Liver (tissue), 9 donors: ENCODE results near the gene HOOK1. TPM values are rescaled to one million over a fixed set of nuclear protein-coding genes. Genes with fewer than 3 reads are reported as not detected.

ENCODE experiments used
- DNase-seq: peaks from one replicate; pipeline ENCODE4 v3.0.0-alpha.2; 2017; ENCODE audit warnings: low spot score
- H3K27ac ChIP-seq, 2 donors: one replicate each; pipeline ENCODE4 v1.7.0; 2013; ENCODE audit warnings: inconsistent platforms in 2 of 2, low read length in 2 of 2, control low read depth in 1 of 2, low read depth in 1 of 2, mild to moderate bottlenecking in 1 of 2
- H3K27me3 ChIP-seq, 4 donors: one replicate each; pipeline versions ENCODE4 v1.6.1 to v1.7.0; 2013; ENCODE audit warnings: low read length in 3 of 4, inconsistent platforms in 1 of 4, mild to moderate bottlenecking in 1 of 4, moderate library complexity in 1 of 4; ENCODE audit not compliant: control insufficient read depth in 4 of 4, insufficient read depth in 4 of 4
- H3K36me3 ChIP-seq, 4 donors: one replicate each; pipeline versions ENCODE4 v1.6.1 to v1.7.0; 2013; ENCODE audit warnings: low read length in 3 of 4, mild to moderate bottlenecking in 3 of 4, low read depth in 1 of 4, moderate library complexity in 1 of 4; ENCODE audit not compliant: control insufficient read depth in 4 of 4, insufficient read depth in 3 of 4
- H3K4me1 ChIP-seq, 4 donors: one replicate each; pipeline versions ENCODE4 v1.6.1 to v1.7.0; 2013; ENCODE audit warnings: low read length in 3 of 4, mild to moderate bottlenecking in 3 of 4, moderate library complexity in 1 of 4; ENCODE audit not compliant: control insufficient read depth in 4 of 4, insufficient read depth in 4 of 4
- H3K4me3 ChIP-seq, 3 donors: one replicate each; pipeline versions ENCODE4 v1.6.1 to v1.7.0; 2013; ENCODE audit warnings: low read length in 3 of 3, control low read depth in 1 of 3, low read depth in 1 of 3, mild to moderate bottlenecking in 1 of 3
- H3K9ac ChIP-seq, 2 donors: one replicate each; pipeline ENCODE4 v1.7.0; 2013; ENCODE audit warnings: low read length in 2 of 2, mild to moderate bottlenecking in 2 of 2, moderate library complexity in 2 of 2, control low read depth in 1 of 2, low read depth in 1 of 2
- H3K9me3 ChIP-seq, 4 donors: one replicate each; pipeline versions ENCODE4 v1.6.1 to v1.7.0; 2013; ENCODE audit warnings: low read length in 3 of 4; ENCODE audit not compliant: control insufficient read depth in 4 of 4
- EGR1 ChIP-seq, 2 donors: IDR thresholded peaks; 2 replicates each; pipeline ENCODE4 v1.6.1; 2016 to 2018; ENCODE audit warnings: antibody characterized with exemption in 2 of 2, low read depth in 2 of 2
- FOXA1 ChIP-seq: IDR thresholded peaks from 2 replicates; pipeline ENCODE4 v1.6.1; 2016; ENCODE audit warnings: antibody characterized with exemption
- FOXA2 ChIP-seq: IDR thresholded peaks from 2 replicates; pipeline ENCODE4 v1.6.1; 2016; ENCODE audit warnings: antibody characterized with exemption
- GABPA ChIP-seq, 2 donors: IDR thresholded peaks in 1 of 2; conservative IDR thresholded peaks in 1 of 2; 2 replicates each; pipeline ENCODE4 v1.6.1; 2016; ENCODE audit warnings: antibody characterized with exemption in 2 of 2, mild to moderate bottlenecking in 1 of 2, moderate library complexity in 1 of 2
- HNF4A ChIP-seq, 2 donors: conservative IDR thresholded peaks; 2 replicates each; pipeline ENCODE4 v1.6.1; 2016; ENCODE audit warnings: antibody characterized with exemption in 2 of 2, mild to moderate bottlenecking in 2 of 2
- HNF4G ChIP-seq: IDR thresholded peaks from 2 replicates; pipeline ENCODE4 v1.6.1; 2016; ENCODE audit warnings: antibody characterized with exemption
- JUND ChIP-seq, 2 donors: IDR thresholded peaks; 2 replicates each; pipeline ENCODE4 v1.6.1; 2016; ENCODE audit warnings: antibody characterized with exemption in 2 of 2
- NR2F2 ChIP-seq: IDR thresholded peaks from 2 replicates; pipeline ENCODE4 v1.6.1; 2016; ENCODE audit warnings: antibody characterized with exemption
- RAD21 ChIP-seq, 2 donors: IDR thresholded peaks; 2 replicates each; pipeline ENCODE4 v1.6.1; 2016; ENCODE audit warnings: antibody characterized with exemption in 2 of 2, mild to moderate bottlenecking in 2 of 2
- RXRA ChIP-seq, 2 donors: IDR thresholded peaks; 2 replicates each; pipeline ENCODE4 v1.6.1; 2017 to 2018; ENCODE audit warnings: antibody characterized with exemption in 2 of 2, mild to moderate bottlenecking in 1 of 2
- SP1 ChIP-seq: IDR thresholded peaks from 2 replicates; pipeline ENCODE4 v1.6.1; 2018; ENCODE audit warnings: antibody characterized with exemption, mild to moderate bottlenecking
- WGBS: extraction: QIAGEN DNeasy Blood & Tissue Kit; methylation state at CpG from one replicate; pipeline ENCODE4 v1.1.7; 2013; 5-methylcytosine and 5-hydroxymethylcytosine counted together
- polyA plus RNA-seq, 2 donors: library from polyadenylated mRNA; stranded (reverse) in 1 of 2; unstranded in 1 of 2; fragments of 200-250 nt in 1 of 2; fragments of >200 nt in 1 of 2; fragmentation: Nextera tagmentation in 1 of 2; extraction: Ambion mirVana in 1 of 2; gene quantifications; one replicate each; pipeline versions ENCODE4 v1.2.1 to v1.2.3, GENCODE V29; 2013 to 2015
- total RNA-seq, 2 donors: library from RNA; depleted of rRNA; stranded (reverse); fragments of >200 nt; gene quantifications; one replicate each; pipeline ENCODE4 v1.2.3, GENCODE V29; 2014
- TF ChIP-seq, protein P1 (sequence below): IDR thresholded peaks from 2 replicates; pipeline ENCODE4 v1.6.1; 2016; ENCODE audit warnings: antibody characterized with exemption
- TF ChIP-seq, protein P2 (sequence below): IDR thresholded peaks from 2 replicates; pipeline ENCODE4 v1.6.1; 2016; ENCODE audit warnings: antibody characterized with exemption, mild to moderate bottlenecking
- TF ChIP-seq, protein P3 (sequence below): IDR thresholded peaks from 2 replicates; pipeline ENCODE4 v1.6.1; 2016; ENCODE audit warnings: antibody characterized with exemption
- TF ChIP-seq, protein P4 (sequence below): fragments of 150-350 bp; IDR thresholded peaks from 2 replicates; pipeline ENCODE4 v1.5.1; 2017; ENCODE audit warnings: improper control_type of control experiment, low read depth, low read length; ENCODE audit not compliant: missing input control
- TF ChIP-seq, protein P5 (sequence below): IDR thresholded peaks from 2 replicates; pipeline ENCODE4 v1.6.1; 2016; ENCODE audit warnings: antibody characterized with exemption
- donor health status: healthy.
- donor health status: healthy.
- donor health status: healthy.
- donor health status: healthy.
- donor health status: healthy.

HOOK1 gene
- total and polyA plus RNA-seq, 4 donors: 10.3 to 33.4 (median 17.5) TPM

DNA sequence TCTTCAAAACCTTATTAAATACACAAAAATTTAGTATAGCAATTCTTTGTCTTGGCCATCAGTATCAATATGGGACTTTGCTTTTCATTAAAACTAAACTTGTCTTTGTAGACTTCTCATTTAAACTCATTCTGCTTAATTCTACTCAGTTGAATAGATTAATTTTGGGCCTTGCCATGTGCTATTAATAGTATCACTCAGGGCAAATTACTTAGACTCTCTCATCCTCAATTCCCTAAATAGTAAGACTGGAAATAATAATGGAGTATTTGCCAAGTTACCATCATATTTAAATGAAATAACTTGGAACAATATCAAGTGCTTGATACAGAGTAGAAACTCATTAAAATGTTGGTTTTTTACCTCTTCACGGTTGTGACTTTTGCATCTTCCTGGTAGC is 13.4 kb downstream of the HOOK1 start:
- no peaks in the 10 kb centered on the region for H3K9me3 ChIP-seq
- no peaks in the 10 kb centered on the region for H3K4me1 ChIP-seq
- no peak overlapping the region for H3K4me3 ChIP-seq
- no peak for DNase-seq
- H3K27ac ChIP-seq: no peak overlapping the region
- peaks cover 0 to 14% (median 5%) of the 10 kb centered on the region in 4 donors for H3K36me3 ChIP-seq
- H3K27me3 ChIP-seq: no peaks in the 10 kb centered on the region
- H3K9ac ChIP-seq: no peak overlapping the region
- 100% methylated on average over 1 of the region's 1 CpG for WGBS
- TF ChIP-seq FOXA1 (no peak), JUND (IDR thresholded peaks at IDR 0.05) (no peak), SP1 (no peak), FOXA2 (no peak), HNF4G (no peak)
- TF ChIP-seq, protein P1, sequence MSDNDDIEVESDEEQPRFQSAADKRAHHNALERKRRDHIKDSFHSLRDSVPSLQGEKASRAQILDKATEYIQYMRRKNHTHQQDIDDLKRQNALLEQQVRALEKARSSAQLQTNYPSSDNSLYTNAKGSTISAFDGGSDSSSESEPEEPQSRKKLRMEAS: no peak

DNA sequence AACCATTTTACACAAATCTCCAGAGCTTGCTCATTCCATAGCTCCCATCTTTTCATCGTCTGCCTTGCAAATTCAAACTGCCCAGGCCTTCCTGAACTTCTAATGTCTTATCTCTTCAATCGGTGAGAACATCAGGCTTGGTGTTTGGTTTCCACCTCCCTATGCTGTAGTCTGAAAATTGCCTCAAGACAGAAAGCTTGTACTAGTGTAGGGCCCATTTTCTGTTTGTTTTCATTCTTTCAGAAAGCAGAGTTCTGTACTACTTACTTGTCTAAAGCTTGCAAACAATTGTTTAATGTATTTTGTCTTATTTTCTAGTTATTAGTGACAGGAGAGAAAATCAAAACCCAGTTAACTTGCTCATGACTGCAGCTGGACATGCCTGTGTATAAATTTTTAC is 16.8 kb downstream of the HOOK1 start:
- DNase-seq: no peak
- Histone ChIP-seq H3K4me1 (no peaks in the 10 kb centered on the region), H3K27ac (no peak overlapping the region), H3K9ac (no peak overlapping the region), H3K36me3 (peaks cover 2 to 22% (median 9%) of the 10 kb centered on the region in 4 donors), H3K27me3 (no peaks in the 10 kb centered on the region), H3K9me3 (no peaks in the 10 kb centered on the region), H3K4me3 (no peak overlapping the region)
- 72% methylated on average over 2 of the region's 2 CpGs for WGBS
- TF ChIP-seq NR2F2 (no peak), HNF4A (conservative IDR thresholded peaks at IDR 0.05) (no peak), HNF4G (no peak), RXRA (IDR thresholded peaks at IDR 0.05) (no peak), JUND (IDR thresholded peaks at IDR 0.05) (no peak), EGR1 (IDR thresholded peaks at IDR 0.05; ENCODE audit: low read depth in 2 of 2) (no peak), SP1 (no peak), FOXA2 (no peak), RAD21 (IDR thresholded peaks at IDR 0.05) (no peak), GABPA (IDR thresholded peaks at IDR 0.05 in 1 of 2, conservative IDR thresholded peaks at IDR 0.05 in 1 of 2) (no peak)
- TF ChIP-seq, protein P2, sequence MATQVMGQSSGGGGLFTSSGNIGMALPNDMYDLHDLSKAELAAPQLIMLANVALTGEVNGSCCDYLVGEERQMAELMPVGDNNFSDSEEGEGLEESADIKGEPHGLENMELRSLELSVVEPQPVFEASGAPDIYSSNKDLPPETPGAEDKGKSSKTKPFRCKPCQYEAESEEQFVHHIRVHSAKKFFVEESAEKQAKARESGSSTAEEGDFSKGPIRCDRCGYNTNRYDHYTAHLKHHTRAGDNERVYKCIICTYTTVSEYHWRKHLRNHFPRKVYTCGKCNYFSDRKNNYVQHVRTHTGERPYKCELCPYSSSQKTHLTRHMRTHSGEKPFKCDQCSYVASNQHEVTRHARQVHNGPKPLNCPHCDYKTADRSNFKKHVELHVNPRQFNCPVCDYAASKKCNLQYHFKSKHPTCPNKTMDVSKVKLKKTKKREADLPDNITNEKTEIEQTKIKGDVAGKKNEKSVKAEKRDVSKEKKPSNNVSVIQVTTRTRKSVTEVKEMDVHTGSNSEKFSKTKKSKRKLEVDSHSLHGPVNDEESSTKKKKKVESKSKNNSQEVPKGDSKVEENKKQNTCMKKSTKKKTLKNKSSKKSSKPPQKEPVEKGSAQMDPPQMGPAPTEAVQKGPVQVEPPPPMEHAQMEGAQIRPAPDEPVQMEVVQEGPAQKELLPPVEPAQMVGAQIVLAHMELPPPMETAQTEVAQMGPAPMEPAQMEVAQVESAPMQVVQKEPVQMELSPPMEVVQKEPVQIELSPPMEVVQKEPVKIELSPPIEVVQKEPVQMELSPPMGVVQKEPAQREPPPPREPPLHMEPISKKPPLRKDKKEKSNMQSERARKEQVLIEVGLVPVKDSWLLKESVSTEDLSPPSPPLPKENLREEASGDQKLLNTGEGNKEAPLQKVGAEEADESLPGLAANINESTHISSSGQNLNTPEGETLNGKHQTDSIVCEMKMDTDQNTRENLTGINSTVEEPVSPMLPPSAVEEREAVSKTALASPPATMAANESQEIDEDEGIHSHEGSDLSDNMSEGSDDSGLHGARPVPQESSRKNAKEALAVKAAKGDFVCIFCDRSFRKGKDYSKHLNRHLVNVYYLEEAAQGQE: no peak
- TF ChIP-seq, protein P3, sequence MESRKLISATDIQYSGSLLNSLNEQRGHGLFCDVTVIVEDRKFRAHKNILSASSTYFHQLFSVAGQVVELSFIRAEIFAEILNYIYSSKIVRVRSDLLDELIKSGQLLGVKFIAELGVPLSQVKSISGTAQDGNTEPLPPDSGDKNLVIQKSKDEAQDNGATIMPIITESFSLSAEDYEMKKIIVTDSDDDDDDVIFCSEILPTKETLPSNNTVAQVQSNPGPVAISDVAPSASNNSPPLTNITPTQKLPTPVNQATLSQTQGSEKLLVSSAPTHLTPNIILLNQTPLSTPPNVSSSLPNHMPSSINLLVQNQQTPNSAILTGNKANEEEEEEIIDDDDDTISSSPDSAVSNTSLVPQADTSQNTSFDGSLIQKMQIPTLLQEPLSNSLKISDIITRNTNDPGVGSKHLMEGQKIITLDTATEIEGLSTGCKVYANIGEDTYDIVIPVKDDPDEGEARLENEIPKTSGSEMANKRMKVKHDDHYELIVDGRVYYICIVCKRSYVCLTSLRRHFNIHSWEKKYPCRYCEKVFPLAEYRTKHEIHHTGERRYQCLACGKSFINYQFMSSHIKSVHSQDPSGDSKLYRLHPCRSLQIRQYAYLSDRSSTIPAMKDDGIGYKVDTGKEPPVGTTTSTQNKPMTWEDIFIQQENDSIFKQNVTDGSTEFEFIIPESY: no peak
- TF ChIP-seq, protein P1: no peak
- TF ChIP-seq, protein P4, sequence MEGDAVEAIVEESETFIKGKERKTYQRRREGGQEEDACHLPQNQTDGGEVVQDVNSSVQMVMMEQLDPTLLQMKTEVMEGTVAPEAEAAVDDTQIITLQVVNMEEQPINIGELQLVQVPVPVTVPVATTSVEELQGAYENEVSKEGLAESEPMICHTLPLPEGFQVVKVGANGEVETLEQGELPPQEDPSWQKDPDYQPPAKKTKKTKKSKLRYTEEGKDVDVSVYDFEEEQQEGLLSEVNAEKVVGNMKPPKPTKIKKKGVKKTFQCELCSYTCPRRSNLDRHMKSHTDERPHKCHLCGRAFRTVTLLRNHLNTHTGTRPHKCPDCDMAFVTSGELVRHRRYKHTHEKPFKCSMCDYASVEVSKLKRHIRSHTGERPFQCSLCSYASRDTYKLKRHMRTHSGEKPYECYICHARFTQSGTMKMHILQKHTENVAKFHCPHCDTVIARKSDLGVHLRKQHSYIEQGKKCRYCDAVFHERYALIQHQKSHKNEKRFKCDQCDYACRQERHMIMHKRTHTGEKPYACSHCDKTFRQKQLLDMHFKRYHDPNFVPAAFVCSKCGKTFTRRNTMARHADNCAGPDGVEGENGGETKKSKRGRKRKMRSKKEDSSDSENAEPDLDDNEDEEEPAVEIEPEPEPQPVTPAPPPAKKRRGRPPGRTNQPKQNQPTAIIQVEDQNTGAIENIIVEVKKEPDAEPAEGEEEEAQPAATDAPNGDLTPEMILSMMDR: no peak
- TF ChIP-seq, protein P5, sequence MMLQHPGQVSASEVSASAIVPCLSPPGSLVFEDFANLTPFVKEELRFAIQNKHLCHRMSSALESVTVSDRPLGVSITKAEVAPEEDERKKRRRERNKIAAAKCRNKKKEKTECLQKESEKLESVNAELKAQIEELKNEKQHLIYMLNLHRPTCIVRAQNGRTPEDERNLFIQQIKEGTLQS: no peak
